Pancreas (tissue), 10 donors: ENCODE measurements around the gene TCIRG1. TPM values are rescaled to one million over a fixed set of nuclear protein-coding genes. Genes with fewer than 3 reads are reported as not detected.

ENCODE experiments used
- ATAC-seq, 4 donors: fragments of 200-7000 bp; cut with Tn5 transposase; one replicate each; pipeline versions ENCODE4 v1.8.0 to v1.9.1; 2020; ENCODE audit warnings: mild to moderate bottlenecking in 4 of 4, moderate library complexity in 4 of 4
- DNase-seq, 6 donors: peaks; one replicate each; pipeline ENCODE4 v3.0.0-alpha.2; 2020
- FAIRE-seq: peaks from 2 replicates; lab custom pipeline; 2012; peaks lifted over from hg19 to GRCh38; lab: Jason Lieb, UNC
- H3K27ac ChIP-seq, 4 donors: fragments of 200-600 bp; sonication (generic); 1 replicate in 3 of 4; 2 replicates in 1 of 4; pipeline versions ENCODE4 v1.5.0 to v1.8.0; 2020
- H3K27me3 ChIP-seq, 4 donors: fragments of 200-600 bp; one replicate each; pipeline ENCODE4 v1.8.0; 2021
- H3K36me3 ChIP-seq, 3 donors: fragments of 200-600 bp; sonication (generic) in 1 of 3; one replicate each; pipeline versions ENCODE4 v1.5.0 to v1.8.0; 2020 to 2021
- H3K4me1 ChIP-seq, 3 donors: fragments of 200-600 bp; one replicate each; pipeline ENCODE4 v1.8.0; 2021
- H3K4me3 ChIP-seq, 4 donors: fragments of 200-600 bp; sonication (generic) in 2 of 4; one replicate each; pipeline versions ENCODE4 v1.5.0 to v1.8.0; 2020 to 2021
- H3K9me3 ChIP-seq, 4 donors: fragments of 200-600 bp; one replicate each; pipeline ENCODE4 v1.8.0; 2021
- WGBS, 2 donors: extraction: QIAGEN DNeasy Blood & Tissue Kit; methylation state at CpG; one replicate each; pipeline ENCODE4 v1.1.7; 2013; 5-methylcytosine and 5-hydroxymethylcytosine counted together
- intact Hi-C, 3 donors: fragments of 100-400 bp; cut with DNase I; formaldehyde crosslinking; loops; one replicate each; pipeline versions ENCODE4 v1.11.1 to v1.14.2; 2022
- polyA plus RNA-seq, 2 donors: library from polyadenylated mRNA; stranded (reverse); fragments of 200-250 nt; gene quantifications; one replicate each; pipeline ENCODE4 v1.2.3, GENCODE V29; 2013
- total RNA-seq, 6 donors: library from RNA; stranded (reverse); fragmentation: NEBNext Ultra II Directional in 4 of 6; extraction: Animal tissue kit (Norgen Biotek cat#: 25700) in 4 of 6; gene quantifications; one replicate each; pipeline versions ENCODE4 v1.2.1 to v1.2.4, GENCODE V29; 2021 to 2023
- TF ChIP-seq, protein P1 (sequence below), 4 donors: fragments of 200-600 bp; sonication (generic) in 3 of 4; IDR thresholded peaks; one replicate each; pipeline versions ENCODE4 v1.5.0 to v1.8.0; 2021; ENCODE audit warnings: antibody characterized with exemption in 4 of 4
- donor health status: healthy with polysubstance abuse.
- donor health status: DM: no; HTN: no; CAD: no; lungs with moderate emphysema.
- donor health status: DM: no; HTN: no; CAD: no.
- donor health status: control.
- donor health status: control.
- donor health status: Bipolar disorder and iron deficiency.
- donor health status: DM: yes; HTN: yes; CAD: no.
- donor health status: DM: no; HTN: no; CAD: no.
- donor health status: DM: no; HTN: no; CAD: no.
- donor health status: DM: yes; HTN: yes; CAD: no.

The TCIRG1 gene
- total and polyA plus RNA-seq, 8 donors = 166 to 1,036 (median 211) TPM

DNA sequence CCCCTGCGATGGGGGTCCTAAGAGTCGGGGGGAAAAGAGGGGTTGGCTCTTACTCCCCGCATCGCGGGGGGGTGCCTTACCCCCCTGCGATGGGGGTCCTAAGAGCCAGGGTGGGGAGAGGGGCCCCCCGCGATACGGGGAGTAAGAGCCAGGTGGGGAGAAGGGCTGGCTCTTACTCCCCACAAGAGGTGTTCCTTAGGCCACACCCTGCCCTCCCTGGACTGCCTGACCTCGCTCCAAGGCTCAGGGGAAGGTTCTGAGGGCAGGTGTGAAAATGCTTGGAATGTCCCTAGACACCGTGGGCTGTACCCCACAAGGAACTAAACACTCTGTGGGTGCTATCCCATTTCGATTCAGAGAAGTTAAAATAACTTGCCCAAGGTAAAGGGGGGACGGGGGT, 42.8 kb upstream of the TCIRG1 start:
- FAIRE-seq (no peak), DNase-seq (no peak), ATAC-seq (no peak)
- H3K9me3 ChIP-seq = no peaks in the 10 kb centered on the region
- intact Hi-C loops = no loop called here
- H3K27ac ChIP-seq = no peak overlapping the region
- no peaks in the 10 kb centered on the region for H3K4me1 ChIP-seq
- TF ChIP-seq, protein P1, sequence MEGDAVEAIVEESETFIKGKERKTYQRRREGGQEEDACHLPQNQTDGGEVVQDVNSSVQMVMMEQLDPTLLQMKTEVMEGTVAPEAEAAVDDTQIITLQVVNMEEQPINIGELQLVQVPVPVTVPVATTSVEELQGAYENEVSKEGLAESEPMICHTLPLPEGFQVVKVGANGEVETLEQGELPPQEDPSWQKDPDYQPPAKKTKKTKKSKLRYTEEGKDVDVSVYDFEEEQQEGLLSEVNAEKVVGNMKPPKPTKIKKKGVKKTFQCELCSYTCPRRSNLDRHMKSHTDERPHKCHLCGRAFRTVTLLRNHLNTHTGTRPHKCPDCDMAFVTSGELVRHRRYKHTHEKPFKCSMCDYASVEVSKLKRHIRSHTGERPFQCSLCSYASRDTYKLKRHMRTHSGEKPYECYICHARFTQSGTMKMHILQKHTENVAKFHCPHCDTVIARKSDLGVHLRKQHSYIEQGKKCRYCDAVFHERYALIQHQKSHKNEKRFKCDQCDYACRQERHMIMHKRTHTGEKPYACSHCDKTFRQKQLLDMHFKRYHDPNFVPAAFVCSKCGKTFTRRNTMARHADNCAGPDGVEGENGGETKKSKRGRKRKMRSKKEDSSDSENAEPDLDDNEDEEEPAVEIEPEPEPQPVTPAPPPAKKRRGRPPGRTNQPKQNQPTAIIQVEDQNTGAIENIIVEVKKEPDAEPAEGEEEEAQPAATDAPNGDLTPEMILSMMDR (IDR thresholded peaks at IDR 0.05) = no peak
- WGBS, 2 donors = 88 to 92% methylated on average over 13 of the region's 13 CpGs
- no peak overlapping the region for H3K4me3 ChIP-seq
- no peaks in the 10 kb centered on the region for H3K27me3 ChIP-seq
- no peaks in the 10 kb centered on the region for H3K36me3 ChIP-seq

GRCh38 chr11:67996622-67997474, 42.0 kb upstream of the TCIRG1 start:
- WGBS, 2 donors = 58 to 73% methylated on average over 38 to 41 of the region's 41 CpGs
- Histone ChIP-seq H3K27me3 (no peaks in the 10 kb centered on the region), H3K4me1 (no peaks in the 10 kb centered on the region), H3K36me3 (no peaks in the 10 kb centered on the region), H3K9me3 (no peaks in the 10 kb centered on the region), H3K27ac (no peak overlapping the region), H3K4me3 (peak overlapping the region in 1 of 4 donors; percentile 23)
- peak; percentile 79 to 96 (median 92) for ATAC-seq
- DNase-seq = peak; percentile 80 to 89 (median 82)
- no peak for FAIRE-seq
- TF ChIP-seq, protein P1 (IDR thresholded peaks at IDR 0.05) = no peak
- intact Hi-C loops = no loop called here

DNA sequence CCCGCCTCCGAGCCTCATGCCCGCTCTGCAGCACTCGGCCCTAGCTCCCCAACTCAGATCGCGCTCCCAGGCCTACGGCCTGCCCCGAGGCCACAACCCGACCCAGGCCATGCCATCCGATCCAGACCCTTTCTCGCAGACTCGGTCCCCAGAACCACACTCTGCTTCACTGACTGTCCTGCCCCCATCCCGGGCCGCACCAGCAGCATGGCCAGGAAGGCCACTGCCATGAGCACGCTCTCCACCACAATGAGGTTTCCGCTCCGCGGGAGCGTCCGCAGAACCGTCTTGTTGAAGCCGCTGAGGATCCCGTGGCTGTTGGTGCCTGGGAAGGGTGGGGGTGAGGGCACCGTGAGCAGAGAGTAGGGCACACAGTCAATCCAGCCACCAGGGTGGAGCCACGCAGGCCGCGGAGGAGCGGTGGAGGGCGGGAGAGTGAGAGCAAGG, 41.3 kb upstream of the TCIRG1 start:
- no peak overlapping the region for H3K27ac ChIP-seq
- no peak overlapping the region for H3K4me3 ChIP-seq
- H3K9me3 ChIP-seq = no peaks in the 10 kb centered on the region
- no peaks in the 10 kb centered on the region for H3K36me3 ChIP-seq
- DNase-seq (peak in 1 of 6 donors; percentile 70), ATAC-seq (no peak), FAIRE-seq (no peak)
- no peaks in the 10 kb centered on the region for H3K27me3 ChIP-seq
- TF ChIP-seq, protein P1 (IDR thresholded peaks at IDR 0.05) = no peak
- peaks cover 0 to 4% (median 0%) of the 10 kb centered on the region in 3 donors for H3K4me1 ChIP-seq
- intact Hi-C loops = no loop called here
- WGBS, 2 donors = 94 to 95% methylated on average over 29 of the region's 29 CpGs

- TF ChIP-seq, protein P1 (IDR thresholded peaks at IDR 0.05) = no peak
- 92 to 95% methylated on average over 9 of the region's 9 CpGs for WGBS, 2 donors
- intact Hi-C loops = no loop called here
- no peaks in the 10 kb centered on the region for H3K36me3 ChIP-seq
- no peak overlapping the region for H3K4me3 ChIP-seq
- peaks cover 0 to 4% (median 0%) of the 10 kb centered on the region in 3 donors for H3K4me1 ChIP-seq
- FAIRE-seq = no peak
- no peaks in the 10 kb centered on the region for H3K9me3 ChIP-seq
- H3K27me3 ChIP-seq = no peaks in the 10 kb centered on the region
- no peak for ATAC-seq
- no peak overlapping the region for H3K27ac ChIP-seq
- DNase-seq = peak in 1 of 6 donors; percentile 60
Measured at GRCh38 chr11:67998150-67999045, 40.4 kb upstream of the TCIRG1 start.
